ENCODE measurements around the gene MIOX.

GRCh38 chr22:50438305-50439275 is 48.1 kb upstream of the MIOX start:
- TF ChIP-seq CTCF (IDR thresholded peaks at IDR 0.05) = no peak
- TF ChIP-seq POLR2A (IDR thresholded peaks at IDR 0.05) = no peak
